WTC11 (cell line): Measurements from ENCODE around the gene PEAR1. TPM values are rescaled to one million over a fixed set of nuclear protein-coding genes. Genes with fewer than 3 reads are reported as not detected.

Experiments
- ATF3 ChIP-seq: sonication (generic); formaldehyde crosslinking; conservative IDR thresholded peaks from 2 replicates; pipeline ENCODE4 v1.8.1; 2022; ENCODE audit warnings: mild to moderate bottlenecking, missing genetic modification reagents
- CBFB ChIP-seq: sonication (generic); formaldehyde crosslinking; IDR thresholded peaks from 2 replicates; pipeline ENCODE4 v1.8.1; 2022; ENCODE audit warnings: mild to moderate bottlenecking, low read depth, missing genetic modification reagents
- CREB1 ChIP-seq: sonication (generic); formaldehyde crosslinking; IDR thresholded peaks from 2 replicates; pipeline ENCODE4 v1.8.0; 2023; ENCODE audit warnings: mild to moderate bottlenecking, missing genetic modification reagents
- EMX1 ChIP-seq: fragments of 250-450 bp; sonication (Bioruptor Pico); IDR thresholded peaks from 2 replicates; pipeline ENCODE4 v1.8.0; 2021; ENCODE audit warnings: mild to moderate bottlenecking
- JUN ChIP-seq: sonication (generic); formaldehyde crosslinking; IDR thresholded peaks from 2 replicates; pipeline ENCODE4 v1.8.0; 2023; ENCODE audit warnings: mild to moderate bottlenecking, missing genetic modification reagents
- OVOL2 ChIP-seq: fragments of 250-450 bp; sonication (Bioruptor Pico); IDR thresholded peaks from 2 replicates; pipeline ENCODE4 v1.9.0; 2021; ENCODE audit warnings: mild to moderate bottlenecking, borderline replicate concordance
- RELA ChIP-seq: sonication (generic); formaldehyde crosslinking; IDR thresholded peaks from 2 replicates; pipeline ENCODE4 v1.8.1; 2022; ENCODE audit warnings: missing genetic modification reagents, mild to moderate bottlenecking, borderline replicate concordance
- SMAD4 ChIP-seq: sonication (generic); formaldehyde crosslinking; IDR thresholded peaks from 2 replicates; pipeline ENCODE4 v1.8.0; 2022; ENCODE audit warnings: mild to moderate bottlenecking, missing genetic modification reagents
- USF2 ChIP-seq: sonication (generic); formaldehyde crosslinking; IDR thresholded peaks from 2 replicates; pipeline ENCODE4 v1.8.1; 2023; ENCODE audit warnings: mild to moderate bottlenecking, missing genetic modification reagents, moderate library complexity
- ZBTB43 ChIP-seq: sonication (generic); formaldehyde crosslinking; IDR thresholded peaks from 2 replicates; pipeline ENCODE4 v1.8.1; 2023; ENCODE audit warnings: mild to moderate bottlenecking, missing genetic modification reagents
- ZNF416 ChIP-seq: fragments of 250-450 bp; sonication (Bioruptor Pico); IDR thresholded peaks from 2 replicates; pipeline ENCODE4 v1.9.0; 2021; ENCODE audit warnings: mild to moderate bottlenecking, inconsistent platforms
- total RNA-seq: library from RNA; stranded (reverse); gene quantifications from 3 replicates; pipeline ENCODE4 v1.2.3, GENCODE V29; 2021
- TF ChIP-seq, protein P1 (sequence below): sonication (generic); formaldehyde crosslinking; IDR thresholded peaks from 2 replicates; pipeline ENCODE4 v1.8.1; 2023; ENCODE audit warnings: mild to moderate bottlenecking, missing genetic modification reagents, borderline replicate concordance
- TF ChIP-seq, protein P2 (sequence below): sonication (generic); formaldehyde crosslinking; IDR thresholded peaks from 2 replicates; pipeline ENCODE4 v1.8.1; 2022; ENCODE audit warnings: low read depth, missing genetic modification reagents, borderline replicate concordance
- TF ChIP-seq, protein P3 (sequence below): sonication (generic); formaldehyde crosslinking; IDR thresholded peaks from 2 replicates; pipeline ENCODE4 v1.8.0; 2023; ENCODE audit warnings: mild to moderate bottlenecking, missing genetic modification reagents
- TF ChIP-seq, protein P4 (sequence below): sonication (generic); formaldehyde crosslinking; IDR thresholded peaks from 2 replicates; pipeline ENCODE4 v1.8.0; 2022; ENCODE audit warnings: mild to moderate bottlenecking, missing genetic modification reagents
- TF ChIP-seq, protein P5 (sequence below): sonication (generic); formaldehyde crosslinking; IDR thresholded peaks from 2 replicates; pipeline ENCODE4 v1.8.1; 2023; ENCODE audit warnings: mild to moderate bottlenecking, missing genetic modification reagents
- TF ChIP-seq, protein P6 (sequence below): sonication (generic); formaldehyde crosslinking; IDR thresholded peaks from 2 replicates; pipeline ENCODE4 v1.8.1; 2022; ENCODE audit warnings: mild to moderate bottlenecking, missing genetic modification reagents, moderate library complexity, borderline replicate concordance

Gene PEAR1
- total RNA-seq, 1 experiment from 2014 or later, result 1.6 TPM

GRCh38 chr1:156927215-156928042, 33.9 kb downstream of the PEAR1 start (continued):
- TF ChIP-seq, protein P1, sequence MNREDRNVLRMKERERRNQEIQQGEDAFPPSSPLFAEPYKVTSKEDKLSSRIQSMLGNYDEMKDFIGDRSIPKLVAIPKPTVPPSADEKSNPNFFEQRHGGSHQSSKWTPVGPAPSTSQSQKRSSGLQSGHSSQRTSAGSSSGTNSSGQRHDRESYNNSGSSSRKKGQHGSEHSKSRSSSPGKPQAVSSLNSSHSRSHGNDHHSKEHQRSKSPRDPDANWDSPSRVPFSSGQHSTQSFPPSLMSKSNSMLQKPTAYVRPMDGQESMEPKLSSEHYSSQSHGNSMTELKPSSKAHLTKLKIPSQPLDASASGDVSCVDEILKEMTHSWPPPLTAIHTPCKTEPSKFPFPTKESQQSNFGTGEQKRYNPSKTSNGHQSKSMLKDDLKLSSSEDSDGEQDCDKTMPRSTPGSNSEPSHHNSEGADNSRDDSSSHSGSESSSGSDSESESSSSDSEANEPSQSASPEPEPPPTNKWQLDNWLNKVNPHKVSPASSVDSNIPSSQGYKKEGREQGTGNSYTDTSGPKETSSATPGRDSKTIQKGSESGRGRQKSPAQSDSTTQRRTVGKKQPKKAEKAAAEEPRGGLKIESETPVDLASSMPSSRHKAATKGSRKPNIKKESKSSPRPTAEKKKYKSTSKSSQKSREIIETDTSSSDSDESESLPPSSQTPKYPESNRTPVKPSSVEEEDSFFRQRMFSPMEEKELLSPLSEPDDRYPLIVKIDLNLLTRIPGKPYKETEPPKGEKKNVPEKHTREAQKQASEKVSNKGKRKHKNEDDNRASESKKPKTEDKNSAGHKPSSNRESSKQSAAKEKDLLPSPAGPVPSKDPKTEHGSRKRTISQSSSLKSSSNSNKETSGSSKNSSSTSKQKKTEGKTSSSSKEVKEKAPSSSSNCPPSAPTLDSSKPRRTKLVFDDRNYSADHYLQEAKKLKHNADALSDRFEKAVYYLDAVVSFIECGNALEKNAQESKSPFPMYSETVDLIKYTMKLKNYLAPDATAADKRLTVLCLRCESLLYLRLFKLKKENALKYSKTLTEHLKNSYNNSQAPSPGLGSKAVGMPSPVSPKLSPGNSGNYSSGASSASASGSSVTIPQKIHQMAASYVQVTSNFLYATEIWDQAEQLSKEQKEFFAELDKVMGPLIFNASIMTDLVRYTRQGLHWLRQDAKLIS, result no peak
- TF ChIP-seq, protein P2, sequence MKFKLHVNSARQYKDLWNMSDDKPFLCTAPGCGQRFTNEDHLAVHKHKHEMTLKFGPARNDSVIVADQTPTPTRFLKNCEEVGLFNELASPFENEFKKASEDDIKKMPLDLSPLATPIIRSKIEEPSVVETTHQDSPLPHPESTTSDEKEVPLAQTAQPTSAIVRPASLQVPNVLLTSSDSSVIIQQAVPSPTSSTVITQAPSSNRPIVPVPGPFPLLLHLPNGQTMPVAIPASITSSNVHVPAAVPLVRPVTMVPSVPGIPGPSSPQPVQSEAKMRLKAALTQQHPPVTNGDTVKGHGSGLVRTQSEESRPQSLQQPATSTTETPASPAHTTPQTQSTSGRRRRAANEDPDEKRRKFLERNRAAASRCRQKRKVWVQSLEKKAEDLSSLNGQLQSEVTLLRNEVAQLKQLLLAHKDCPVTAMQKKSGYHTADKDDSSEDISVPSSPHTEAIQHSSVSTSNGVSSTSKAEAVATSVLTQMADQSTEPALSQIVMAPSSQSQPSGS (CRISPR knock-in tag), result no peak
- TF ChIP-seq ZBTB43 (CRISPR knock-in tag), result no peak
- TF ChIP-seq, protein P3, sequence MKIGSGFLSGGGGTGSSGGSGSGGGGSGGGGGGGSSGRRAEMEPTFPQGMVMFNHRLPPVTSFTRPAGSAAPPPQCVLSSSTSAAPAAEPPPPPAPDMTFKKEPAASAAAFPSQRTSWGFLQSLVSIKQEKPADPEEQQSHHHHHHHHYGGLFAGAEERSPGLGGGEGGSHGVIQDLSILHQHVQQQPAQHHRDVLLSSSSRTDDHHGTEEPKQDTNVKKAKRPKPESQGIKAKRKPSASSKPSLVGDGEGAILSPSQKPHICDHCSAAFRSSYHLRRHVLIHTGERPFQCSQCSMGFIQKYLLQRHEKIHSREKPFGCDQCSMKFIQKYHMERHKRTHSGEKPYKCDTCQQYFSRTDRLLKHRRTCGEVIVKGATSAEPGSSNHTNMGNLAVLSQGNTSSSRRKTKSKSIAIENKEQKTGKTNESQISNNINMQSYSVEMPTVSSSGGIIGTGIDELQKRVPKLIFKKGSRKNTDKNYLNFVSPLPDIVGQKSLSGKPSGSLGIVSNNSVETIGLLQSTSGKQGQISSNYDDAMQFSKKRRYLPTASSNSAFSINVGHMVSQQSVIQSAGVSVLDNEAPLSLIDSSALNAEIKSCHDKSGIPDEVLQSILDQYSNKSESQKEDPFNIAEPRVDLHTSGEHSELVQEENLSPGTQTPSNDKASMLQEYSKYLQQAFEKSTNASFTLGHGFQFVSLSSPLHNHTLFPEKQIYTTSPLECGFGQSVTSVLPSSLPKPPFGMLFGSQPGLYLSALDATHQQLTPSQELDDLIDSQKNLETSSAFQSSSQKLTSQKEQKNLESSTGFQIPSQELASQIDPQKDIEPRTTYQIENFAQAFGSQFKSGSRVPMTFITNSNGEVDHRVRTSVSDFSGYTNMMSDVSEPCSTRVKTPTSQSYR (CRISPR knock-in tag), result no peak
- TF ChIP-seq, protein P4, sequence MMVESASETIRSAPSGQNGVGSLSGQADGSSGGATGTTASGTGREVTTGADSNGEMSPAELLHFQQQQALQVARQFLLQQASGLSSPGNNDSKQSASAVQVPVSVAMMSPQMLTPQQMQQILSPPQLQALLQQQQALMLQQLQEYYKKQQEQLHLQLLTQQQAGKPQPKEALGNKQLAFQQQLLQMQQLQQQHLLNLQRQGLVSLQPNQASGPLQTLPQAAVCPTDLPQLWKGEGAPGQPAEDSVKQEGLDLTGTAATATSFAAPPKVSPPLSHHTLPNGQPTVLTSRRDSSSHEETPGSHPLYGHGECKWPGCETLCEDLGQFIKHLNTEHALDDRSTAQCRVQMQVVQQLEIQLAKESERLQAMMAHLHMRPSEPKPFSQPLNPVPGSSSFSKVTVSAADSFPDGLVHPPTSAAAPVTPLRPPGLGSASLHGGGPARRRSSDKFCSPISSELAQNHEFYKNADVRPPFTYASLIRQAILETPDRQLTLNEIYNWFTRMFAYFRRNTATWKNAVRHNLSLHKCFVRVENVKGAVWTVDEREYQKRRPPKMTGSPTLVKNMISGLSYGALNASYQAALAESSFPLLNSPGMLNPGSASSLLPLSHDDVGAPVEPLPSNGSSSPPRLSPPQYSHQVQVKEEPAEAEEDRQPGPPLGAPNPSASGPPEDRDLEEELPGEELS (CRISPR knock-in tag), result 0 out of 2 replicates have a peak, but pooled peaks have one; percentile 20
- TF ChIP-seq, protein P5, sequence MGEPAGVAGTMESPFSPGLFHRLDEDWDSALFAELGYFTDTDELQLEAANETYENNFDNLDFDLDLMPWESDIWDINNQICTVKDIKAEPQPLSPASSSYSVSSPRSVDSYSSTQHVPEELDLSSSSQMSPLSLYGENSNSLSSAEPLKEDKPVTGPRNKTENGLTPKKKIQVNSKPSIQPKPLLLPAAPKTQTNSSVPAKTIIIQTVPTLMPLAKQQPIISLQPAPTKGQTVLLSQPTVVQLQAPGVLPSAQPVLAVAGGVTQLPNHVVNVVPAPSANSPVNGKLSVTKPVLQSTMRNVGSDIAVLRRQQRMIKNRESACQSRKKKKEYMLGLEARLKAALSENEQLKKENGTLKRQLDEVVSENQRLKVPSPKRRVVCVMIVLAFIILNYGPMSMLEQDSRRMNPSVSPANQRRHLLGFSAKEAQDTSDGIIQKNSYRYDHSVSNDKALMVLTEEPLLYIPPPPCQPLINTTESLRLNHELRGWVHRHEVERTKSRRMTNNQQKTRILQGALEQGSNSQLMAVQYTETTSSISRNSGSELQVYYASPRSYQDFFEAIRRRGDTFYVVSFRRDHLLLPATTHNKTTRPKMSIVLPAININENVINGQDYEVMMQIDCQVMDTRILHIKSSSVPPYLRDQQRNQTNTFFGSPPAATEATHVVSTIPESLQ (CRISPR knock-in tag), result no peak
- TF ChIP-seq EMX1 (CRISPR knock-in tag), result no peak
- no peak for TF ChIP-seq ATF3 (CRISPR knock-in tag)
- TF ChIP-seq, protein P6, sequence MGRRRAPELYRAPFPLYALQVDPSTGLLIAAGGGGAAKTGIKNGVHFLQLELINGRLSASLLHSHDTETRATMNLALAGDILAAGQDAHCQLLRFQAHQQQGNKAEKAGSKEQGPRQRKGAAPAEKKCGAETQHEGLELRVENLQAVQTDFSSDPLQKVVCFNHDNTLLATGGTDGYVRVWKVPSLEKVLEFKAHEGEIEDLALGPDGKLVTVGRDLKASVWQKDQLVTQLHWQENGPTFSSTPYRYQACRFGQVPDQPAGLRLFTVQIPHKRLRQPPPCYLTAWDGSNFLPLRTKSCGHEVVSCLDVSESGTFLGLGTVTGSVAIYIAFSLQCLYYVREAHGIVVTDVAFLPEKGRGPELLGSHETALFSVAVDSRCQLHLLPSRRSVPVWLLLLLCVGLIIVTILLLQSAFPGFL (CRISPR knock-in tag), result no peak
- no peak for TF ChIP-seq CREB1
- no peak for TF ChIP-seq USF2
- TF ChIP-seq RELA, result no peak
- TF ChIP-seq JUN (CRISPR knock-in tag), result no peak
- no peak for TF ChIP-seq ZNF416 (CRISPR knock-in tag)
- no peak for TF ChIP-seq SMAD4 (CRISPR knock-in tag)
- no peak for TF ChIP-seq OVOL2
- TF ChIP-seq CBFB (CRISPR knock-in tag), result no peak
